HepG2 (cell line): ENCODE data around the gene BRCA1. TPM values are rescaled to one million over a fixed set of nuclear protein-coding genes. Genes with fewer than 3 reads are reported as not detected.

Source experiments
- ATF4 ChIP-seq, 2 experiments: fragments of 450-650 bp in 1 of 2; sonication (generic) in 1 of 2; formaldehyde crosslinking; IDR thresholded peaks; 2 replicates each; pipeline versions ENCODE4 v1.5.0 to v1.8.0; 2020 to 2022; ENCODE audit warnings: mild to moderate bottlenecking in 1 of 2, missing genetic modification reagents in 1 of 2
- ATM ChIP-seq: fragments of 450-650 bp; IDR thresholded peaks from 2 replicates; pipeline ENCODE4 v1.7.1; 2017; ENCODE audit warnings: mild to moderate bottlenecking, borderline replicate concordance
- CEBPG ChIP-seq: IDR thresholded peaks from 2 replicates; pipeline ENCODE4 v1.6.1; 2016
- HIC2 ChIP-seq: sonication (generic); formaldehyde crosslinking; IDR thresholded peaks from 2 replicates; pipeline ENCODE4 v1.9.0; 2022; ENCODE audit warnings: low read depth, missing genetic modification reagents
- HNF4G ChIP-seq, 2 experiments: sonication (generic) in 1 of 2; formaldehyde crosslinking in 1 of 2; IDR thresholded peaks; 2 replicates each; pipeline versions ENCODE4 v1.4.0 to v1.6.1; 2011 to 2020; ENCODE audit warnings: borderline replicate concordance in 2 of 2, low read depth in 2 of 2, mild to moderate bottlenecking in 2 of 2, low read length in 1 of 2, missing genetic modification reagents in 1 of 2, moderate library complexity in 1 of 2
- HOXA9 ChIP-seq: sonication (generic); formaldehyde crosslinking; IDR thresholded peaks from 2 replicates; pipeline ENCODE4 v1.8.1; 2022; ENCODE audit warnings: missing genetic modification reagents, mild to moderate bottlenecking, moderate library complexity, borderline replicate concordance
- MED13 ChIP-seq: sonication (generic); formaldehyde crosslinking; IDR thresholded peaks from 2 replicates; pipeline ENCODE4 v1.5.0; 2020; ENCODE audit warnings: missing genetic modification reagents
- POLR2AphosphoS2 ChIP-seq: IDR thresholded peaks from 2 replicates; pipeline ENCODE4 v1.6.1; 2011; ENCODE audit warnings: low read depth, low read length, improper control_type of control experiment
- SNAPC2 ChIP-seq: sonication (generic); formaldehyde crosslinking; IDR thresholded peaks from 2 replicates; pipeline ENCODE4 v1.8.1; 2022; ENCODE audit warnings: mild to moderate bottlenecking, missing genetic modification reagents
- SP140L ChIP-seq: sonication (generic); formaldehyde crosslinking; IDR thresholded peaks from 2 replicates; pipeline ENCODE4 v1.4.0; 2020; ENCODE audit warnings: missing genetic modification reagents, borderline replicate concordance
- TEAD3 ChIP-seq: optimal IDR thresholded peaks from 2 replicates; pipeline ENCODE3; 2016; ENCODE audit warnings: borderline replicate concordance
- XBP1 ChIP-seq: sonication (generic); formaldehyde crosslinking; IDR thresholded peaks from 2 replicates; pipeline ENCODE4 v1.5.0; 2020; ENCODE audit warnings: missing genetic modification reagents
- ZBTB25 ChIP-seq: IDR thresholded peaks from 2 replicates; pipeline ENCODE4 v1.6.1; 2018; ENCODE audit warnings: missing genetic modification reagents
- ZNF292 ChIP-seq: sonication (generic); formaldehyde crosslinking; IDR thresholded peaks from 2 replicates; pipeline ENCODE4 v1.8.1; 2022; ENCODE audit warnings: mild to moderate bottlenecking, low read depth, missing genetic modification reagents, borderline replicate concordance
- ZNF484 ChIP-seq: sonication (generic); formaldehyde crosslinking; IDR thresholded peaks from 2 replicates; pipeline ENCODE4 v1.5.1; 2020; ENCODE audit warnings: mild to moderate bottlenecking, low read depth, missing genetic modification reagents, borderline replicate concordance
- ZNF572 ChIP-seq: sonication (generic); formaldehyde crosslinking; IDR thresholded peaks from 2 replicates; pipeline ENCODE4 v1.5.1; 2020; ENCODE audit warnings: mild to moderate bottlenecking, missing genetic modification reagents
- ZNF589 ChIP-seq: sonication (generic); formaldehyde crosslinking; conservative IDR thresholded peaks from 2 replicates; pipeline ENCODE4 v1.8.0; 2022; ENCODE audit warnings: mild to moderate bottlenecking, moderate library complexity, missing genetic modification reagents
- ZNF670 ChIP-seq: sonication (generic); formaldehyde crosslinking; IDR thresholded peaks from 2 replicates; pipeline ENCODE4 v1.8.0; 2022; ENCODE audit warnings: mild to moderate bottlenecking, missing genetic modification reagents, borderline replicate concordance
- ZNF709 ChIP-seq: sonication (generic); formaldehyde crosslinking; IDR thresholded peaks from 2 replicates; pipeline ENCODE4 v1.5.0; 2020; ENCODE audit warnings: mild to moderate bottlenecking, missing genetic modification reagents
- ZSCAN29 ChIP-seq: sonication (generic); formaldehyde crosslinking; conservative IDR thresholded peaks from 2 replicates; pipeline ENCODE4 v1.4.0; 2020; ENCODE audit warnings: mild to moderate bottlenecking, missing genetic modification reagents
- polyA plus RNA-seq, 8 experiments: library from polyadenylated mRNA; depleted of rRNA in 3 of 8; stranded (reverse) in 7 of 8; unstranded in 1 of 8; fragments of >200 nt; fragmentation: Illumina TruSeq in 4 of 8; extraction: Trizol in 4 of 8; gene quantifications; 2 replicates each; pipeline versions ENCODE4 v1.2.1 to v1.2.3, GENCODE V29; 2011 to 2016; ENCODE audit warnings: low read depth in 4 of 8, missing spikeins in 1 of 8, mixed read lengths in 1 of 8; ENCODE audit not compliant: insufficient read depth in 1 of 8
- total RNA-seq, 5 experiments: library from RNA; depleted of rRNA; stranded (reverse); fragments of >200 nt; fragmentation: Illumina TruSeq; extraction: Trizol; gene quantifications; 2 replicates each; pipeline ENCODE4 v1.2.3, GENCODE V29; 2016; ENCODE audit warnings: low read depth in 1 of 5
- TF ChIP-seq, protein P1 (sequence below): sonication (generic); formaldehyde crosslinking; IDR thresholded peaks from 2 replicates; pipeline ENCODE4 v1.4.0; 2020; ENCODE audit warnings: missing genetic modification reagents
- TF ChIP-seq, protein P2 (sequence below): sonication (generic); formaldehyde crosslinking; IDR thresholded peaks from 2 replicates; pipeline ENCODE4 v1.4.0; 2020; ENCODE audit warnings: missing genetic modification reagents

The BRCA1 gene
- total and polyA plus RNA-seq, 2 of the 13 experiments (the other 11 are each of a cell fraction or from before 2014, with no cell fraction given): 13.3 to 37.5 TPM

DNA sequence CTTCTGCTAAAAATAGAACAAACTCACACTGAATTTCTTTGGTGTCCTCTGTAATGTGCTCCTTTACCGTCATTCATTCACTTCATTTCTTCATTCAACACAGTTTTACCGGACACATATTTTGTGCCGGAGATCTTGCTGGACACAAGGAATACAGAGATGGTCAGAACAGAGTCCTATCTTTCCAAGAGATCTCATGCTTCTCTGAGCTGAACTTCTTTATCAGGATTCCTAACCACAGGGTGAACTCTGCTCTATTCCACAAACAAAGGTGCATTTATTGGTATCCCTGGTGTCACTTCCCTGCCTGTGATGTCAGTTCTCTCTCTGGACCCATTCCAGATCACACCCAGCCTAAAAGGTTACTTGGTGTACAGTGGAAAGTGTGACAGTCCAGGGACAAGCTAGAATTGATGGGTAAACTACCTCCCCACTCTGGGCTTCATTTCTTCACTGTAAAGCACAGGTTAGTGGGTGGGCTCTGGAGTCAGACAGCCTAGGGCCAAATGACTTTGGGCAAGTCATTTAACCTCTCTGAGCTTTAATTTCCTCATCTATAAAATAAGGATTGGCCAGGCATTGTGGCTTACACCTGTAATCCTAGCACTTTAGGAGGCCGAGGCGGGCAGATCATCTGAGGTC lies 114.4 kb downstream of the BRCA1 start (continued):
- TF ChIP-seq, protein P1, sequence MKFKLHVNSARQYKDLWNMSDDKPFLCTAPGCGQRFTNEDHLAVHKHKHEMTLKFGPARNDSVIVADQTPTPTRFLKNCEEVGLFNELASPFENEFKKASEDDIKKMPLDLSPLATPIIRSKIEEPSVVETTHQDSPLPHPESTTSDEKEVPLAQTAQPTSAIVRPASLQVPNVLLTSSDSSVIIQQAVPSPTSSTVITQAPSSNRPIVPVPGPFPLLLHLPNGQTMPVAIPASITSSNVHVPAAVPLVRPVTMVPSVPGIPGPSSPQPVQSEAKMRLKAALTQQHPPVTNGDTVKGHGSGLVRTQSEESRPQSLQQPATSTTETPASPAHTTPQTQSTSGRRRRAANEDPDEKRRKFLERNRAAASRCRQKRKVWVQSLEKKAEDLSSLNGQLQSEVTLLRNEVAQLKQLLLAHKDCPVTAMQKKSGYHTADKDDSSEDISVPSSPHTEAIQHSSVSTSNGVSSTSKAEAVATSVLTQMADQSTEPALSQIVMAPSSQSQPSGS: peak; percentile 90
- TF ChIP-seq SNAPC2 (CRISPR knock-in tag) (0 out of 2 replicates have a peak, but pooled peaks have one; percentile 49), POLR2AphosphoS2 (peak; percentile 62; the same call in 1 of the 2 replicates), ZNF572 (no peak), SP140L (0 out of 2 replicates have a peak, but pooled peaks have one; percentile 49), ZNF709 (CRISPR knock-in tag) (no peak), ATM (no peak), ZNF589 (CRISPR knock-in tag) (0 out of 2 replicates have a peak, but pooled peaks have one; percentile 44), ZNF484 (CRISPR knock-in tag) (no peak), ZSCAN29 (CRISPR knock-in tag) (no peak), CEBPG (peak; percentile 63), HOXA9 (no peak), HIC2 (CRISPR knock-in tag) (peak; percentile 50; the same call in 1 of the 2 replicates), ZBTB25 (peak; percentile 82; the same call in 1 of the 2 replicates), ZNF670 (CRISPR knock-in tag) (no peak), ZNF292 (CRISPR knock-in tag) (no peak; the same call in 1 of the 2 replicates), HNF4G (IDR thresholded peaks at IDR 0.05; ENCODE audit: borderline replicate concordance, low read depth, low read length) (peak; percentile 67; the same call in 1 of the 2 replicates), HNF4G (CRISPR knock-in tag; IDR thresholded peaks at IDR 0.05; ENCODE audit: borderline replicate concordance, low read depth) (peak; percentile 61; the same call in 1 of the 2 replicates), ATF4 (CRISPR knock-in tag; IDR thresholded peaks at IDR 0.05) (peak in 1 of 2 experiments; percentile 55; a peak in 1 of 4 replicates), XBP1 (CRISPR knock-in tag) (no peak), TEAD3 (CRISPR knock-in tag) (peak; percentile 81), MED13 (CRISPR knock-in tag) (0 out of 2 replicates have a peak, but pooled peaks have one; percentile 7)
- TF ChIP-seq, protein P2, sequence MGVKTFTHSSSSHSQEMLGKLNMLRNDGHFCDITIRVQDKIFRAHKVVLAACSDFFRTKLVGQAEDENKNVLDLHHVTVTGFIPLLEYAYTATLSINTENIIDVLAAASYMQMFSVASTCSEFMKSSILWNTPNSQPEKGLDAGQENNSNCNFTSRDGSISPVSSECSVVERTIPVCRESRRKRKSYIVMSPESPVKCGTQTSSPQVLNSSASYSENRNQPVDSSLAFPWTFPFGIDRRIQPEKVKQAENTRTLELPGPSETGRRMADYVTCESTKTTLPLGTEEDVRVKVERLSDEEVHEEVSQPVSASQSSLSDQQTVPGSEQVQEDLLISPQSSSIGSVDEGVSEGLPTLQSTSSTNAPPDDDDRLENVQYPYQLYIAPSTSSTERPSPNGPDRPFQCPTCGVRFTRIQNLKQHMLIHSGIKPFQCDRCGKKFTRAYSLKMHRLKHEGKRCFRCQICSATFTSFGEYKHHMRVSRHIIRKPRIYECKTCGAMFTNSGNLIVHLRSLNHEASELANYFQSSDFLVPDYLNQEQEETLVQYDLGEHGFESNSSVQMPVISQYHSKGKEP: no peak
